Fibroblast of skin of left quadriceps (primary cell): ENCODE data around the gene CBFA2T2.

Experiments
- DNase-seq, 2 experiments: peaks; one replicate each; pipeline ENCODE4 v3.0.0-alpha.2; 2013; ENCODE audit warnings: low read depth in 2 of 2

The CBFA2T2 gene

DNA sequence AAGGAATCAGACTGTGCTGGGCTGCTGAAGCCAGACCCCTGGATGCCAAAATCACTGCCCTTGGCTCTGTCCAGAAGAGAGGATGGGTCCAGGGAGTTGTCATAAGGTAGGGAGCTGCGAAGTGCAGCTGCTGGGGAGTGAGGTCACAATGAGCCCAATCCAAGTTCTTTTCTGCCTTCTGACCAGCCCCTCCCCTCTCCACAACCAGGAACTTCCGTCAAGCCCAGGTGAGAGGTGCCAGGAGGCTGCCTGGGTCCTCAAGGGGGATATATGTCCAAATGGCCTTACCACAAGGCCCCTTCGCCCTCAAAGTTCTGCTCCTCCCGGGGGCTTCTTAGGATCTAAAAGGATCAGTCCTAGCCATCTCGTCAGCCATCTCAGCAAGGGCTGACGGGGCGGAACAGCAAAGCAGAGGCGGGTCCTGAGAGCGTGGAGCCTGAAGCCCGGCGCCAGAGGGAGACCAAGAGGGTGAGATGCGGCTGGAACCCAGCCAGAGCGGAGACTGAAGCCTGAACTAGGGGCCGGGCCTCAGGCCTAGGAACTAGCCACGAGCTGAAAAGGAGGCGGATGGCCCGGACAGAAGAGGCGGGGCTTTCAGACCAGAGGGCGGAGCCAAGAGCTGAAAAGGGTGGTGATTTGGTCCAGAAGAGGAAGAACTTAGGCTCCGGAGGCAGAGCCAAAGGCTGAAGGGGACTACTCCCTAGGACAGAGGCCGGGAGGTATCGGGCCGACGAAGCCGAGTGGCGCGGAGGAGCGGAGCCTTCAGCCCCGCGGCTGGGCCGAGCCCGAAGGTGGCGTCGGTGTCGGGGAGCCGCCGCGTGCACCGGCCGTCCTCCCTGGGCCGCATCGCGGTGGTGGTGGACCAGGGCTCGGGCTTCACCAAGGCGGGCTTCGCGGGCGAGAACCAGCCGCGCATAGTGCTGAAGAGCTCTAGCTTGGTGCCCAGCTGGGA, 176.7 kb downstream of the CBFA2T2 start, which contains the start of gene ACTL10:
Gene ACTL10 (plus strand): TSS at position 651 of the 952 bp plus-strand sequence. CDS start 555 bp downstream, outside the sequence.
- peak; percentile 85 to 86 for DNase-seq

- DNase-seq, result no peak
These were observed 177.4 kb downstream of the CBFA2T2 start for GRCh38 chr20:33667245-33667675.

DNA sequence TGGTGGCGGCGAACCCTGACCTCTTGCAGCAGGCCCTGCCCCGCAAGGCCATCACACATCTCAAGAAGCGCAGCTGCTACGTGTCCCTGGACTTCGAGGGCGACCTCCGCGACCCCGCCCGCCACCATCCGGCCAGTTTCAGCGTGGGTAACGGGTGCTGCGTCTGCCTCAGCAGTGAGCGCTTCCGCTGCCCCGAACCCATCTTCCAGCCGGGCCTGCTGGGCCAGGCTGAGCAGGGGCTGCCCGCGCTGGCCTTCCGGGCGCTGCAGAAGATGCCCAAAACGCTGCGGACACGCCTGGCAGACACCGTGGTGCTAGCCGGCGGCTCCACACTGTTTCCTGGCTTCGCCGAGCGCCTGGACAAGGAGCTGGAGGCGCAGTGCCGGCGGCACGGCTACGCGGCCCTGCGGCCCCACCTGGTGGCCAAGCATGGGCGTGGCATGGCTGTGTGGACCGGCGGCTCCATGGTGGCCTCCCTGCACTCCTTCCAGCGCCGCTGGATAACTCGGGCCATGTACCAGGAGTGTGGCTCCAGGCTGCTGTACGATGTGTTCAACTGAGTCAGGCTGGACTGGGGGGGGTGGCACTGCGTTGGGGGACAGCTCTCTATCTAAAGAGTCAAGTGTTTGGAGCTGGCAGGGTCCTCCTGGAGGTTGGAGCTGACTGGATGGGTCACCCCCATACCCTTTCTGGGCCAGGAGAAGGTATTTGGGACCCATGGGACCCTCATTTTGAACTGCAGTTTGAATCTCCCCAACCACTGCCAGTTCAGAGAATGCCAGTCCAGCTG, 178.0 kb downstream of the CBFA2T2 start:
- peak in 1 of 2 experiments; percentile 30 for DNase-seq

- no peak for DNase-seq
These were observed 178.7 kb downstream of the CBFA2T2 start for GRCh38 chr20:33668466-33669155.

DNA sequence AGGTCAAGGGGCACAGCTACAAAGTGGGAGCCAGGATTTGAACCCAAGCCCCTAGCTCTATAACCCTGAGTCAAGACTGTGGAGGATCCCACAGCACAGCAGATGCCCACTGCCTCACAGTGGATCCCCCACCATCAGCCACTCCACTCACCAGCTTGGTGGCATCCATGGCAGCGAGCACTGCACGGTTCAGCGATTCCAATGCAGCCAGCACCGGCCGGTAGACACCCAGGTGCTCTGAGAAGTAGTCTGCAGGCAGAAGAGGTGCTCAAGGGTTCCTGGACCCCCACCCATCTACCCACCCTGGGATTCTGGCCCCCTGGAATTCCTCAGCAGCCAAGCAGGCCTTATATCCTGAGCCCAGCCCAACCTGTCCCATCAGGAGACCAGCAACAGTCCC, 179.3 kb downstream of the CBFA2T2 start:
- DNase-seq, result no peak

DNA sequence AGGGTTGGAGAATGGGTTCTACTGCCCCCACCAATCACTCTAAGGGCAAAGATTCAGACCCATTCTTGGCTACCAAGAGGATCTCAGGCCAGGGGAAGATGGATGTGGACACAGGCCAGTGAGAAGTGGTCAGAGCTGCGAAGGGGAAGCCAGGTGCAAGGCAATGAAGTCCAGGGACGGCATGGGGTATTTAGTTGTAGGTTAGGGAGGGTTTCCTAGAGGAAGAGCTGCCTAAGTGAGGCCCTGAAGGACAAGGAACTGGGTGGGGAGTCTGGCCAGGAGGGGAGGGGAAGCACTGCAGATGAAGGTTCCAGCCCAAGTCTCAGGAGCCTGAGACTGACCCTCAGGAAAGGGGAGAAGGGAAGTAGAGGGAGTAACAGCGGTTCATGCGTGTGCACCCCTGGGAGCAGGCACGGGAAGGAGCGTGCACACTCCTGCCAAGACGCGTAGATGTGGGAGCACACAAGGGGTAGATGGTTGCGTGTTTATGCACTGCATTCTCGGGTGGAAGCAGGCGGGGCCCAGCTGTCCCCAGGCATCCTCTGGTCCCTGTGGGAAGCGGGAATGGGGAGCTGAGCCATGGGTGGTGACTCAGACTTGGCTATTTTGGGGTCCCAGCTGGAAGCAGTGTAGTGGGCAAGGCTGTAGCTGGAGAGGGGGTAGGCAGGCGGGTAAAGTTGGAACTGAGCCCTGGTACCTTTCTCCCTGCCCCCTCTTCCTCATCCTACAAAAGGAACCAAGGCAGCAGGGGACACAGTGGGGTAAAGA, 180.2 kb downstream of the CBFA2T2 start:
- DNase-seq, result no peak

- no peak for DNase-seq
These were observed 181.0 kb downstream of the CBFA2T2 start for GRCh38 chr20:33670715-33671499.

- DNase-seq, result no peak
These were observed 181.8 kb downstream of the CBFA2T2 start for GRCh38 chr20:33671573-33672288.

GRCh38 chr20:33672426-33673113, 182.7 kb downstream of the CBFA2T2 start:
- no peak for DNase-seq

DNA sequence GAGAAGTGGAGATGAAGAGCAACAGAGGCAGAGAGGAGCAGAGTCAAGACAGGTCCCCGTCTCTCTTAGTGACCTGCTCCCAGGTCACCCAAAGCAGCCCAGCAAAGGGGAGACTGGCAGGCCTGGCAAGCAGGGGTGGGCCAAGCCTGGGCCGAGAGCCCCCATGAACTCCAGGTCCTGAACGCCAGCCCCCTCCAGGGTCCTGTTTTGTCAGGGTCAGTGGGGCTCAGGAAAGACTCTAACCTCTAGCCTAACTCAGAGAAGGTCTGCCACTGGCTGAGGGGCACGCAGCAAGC, 183.2 kb downstream of the CBFA2T2 start:
- DNase-seq, result no peak

DNA sequence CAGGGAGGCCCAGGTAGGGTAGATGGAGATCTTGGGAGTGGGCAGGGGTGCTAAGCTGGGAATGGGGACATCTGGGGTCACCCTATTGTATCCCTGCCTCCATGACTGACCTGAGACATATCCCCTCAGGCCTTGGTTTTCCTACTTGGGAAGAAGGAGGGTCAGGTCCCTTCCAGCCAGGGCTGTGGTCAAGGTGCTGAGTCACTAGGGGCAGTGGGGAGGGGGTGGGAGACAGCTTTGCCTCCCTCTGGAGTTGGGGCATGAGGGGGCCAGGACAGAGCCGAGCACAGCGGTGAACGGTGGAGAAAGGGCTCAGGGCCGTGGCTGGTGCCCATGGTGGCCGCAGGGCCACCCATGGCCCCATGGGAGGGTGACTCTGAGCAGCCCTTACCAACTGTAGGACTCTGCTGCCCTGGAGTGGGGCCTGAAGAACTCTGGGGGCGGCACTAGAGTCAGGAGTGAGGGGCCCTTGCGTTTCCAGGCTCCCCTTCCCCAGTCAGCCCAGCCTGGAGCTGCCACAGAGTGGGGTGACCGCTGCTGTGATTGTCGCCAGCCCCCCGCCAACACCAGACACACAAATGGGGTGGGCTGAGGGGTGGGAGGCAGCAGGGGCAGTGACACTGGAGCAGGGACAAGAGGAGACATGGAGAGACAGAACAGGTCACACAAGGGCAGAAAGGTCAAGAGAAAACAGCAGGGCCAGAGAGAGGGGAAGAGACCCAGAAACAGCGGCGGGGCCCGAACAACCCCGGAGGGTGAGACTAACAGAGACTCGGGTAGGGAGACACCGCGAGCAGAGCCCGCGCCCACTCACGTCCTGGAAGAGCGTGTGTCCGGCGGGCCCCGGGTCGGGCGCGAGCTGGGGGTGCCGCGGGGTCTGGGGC, 183.8 kb downstream of the CBFA2T2 start:
- DNase-seq, result no peak

- peak; percentile 41 to 49 for DNase-seq
These were observed 184.6 kb downstream of the CBFA2T2 start, which contains the start of gene NECAB3 for GRCh38 chr20:33674294-33675135. Gene NECAB3, minus strand, starts transcription at chr20:33674428. Its CDS starts 76 bp downstream, at chr20:33674352.

- no peak for DNase-seq
These were observed 185.5 kb downstream of the CBFA2T2 start for GRCh38 chr20:33675136-33675959.

DNA sequence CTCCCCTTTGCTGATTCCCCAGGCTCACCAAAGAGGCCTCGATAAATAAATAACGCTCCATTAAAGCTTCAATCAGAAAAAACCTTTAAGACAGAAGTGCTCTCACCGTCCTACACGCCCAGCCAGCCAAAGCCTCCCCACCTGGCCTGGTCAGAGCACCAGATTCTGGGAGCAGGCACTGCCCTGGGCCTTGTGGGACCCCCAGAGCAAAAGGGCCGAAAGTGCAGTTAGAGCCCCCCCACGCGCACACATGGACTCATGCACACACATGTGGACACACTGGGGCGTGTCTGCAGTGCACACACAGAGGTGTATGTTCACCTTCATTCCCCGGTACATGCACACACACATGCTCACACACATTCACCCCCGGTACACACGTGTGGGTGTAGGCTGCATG, 186.2 kb downstream of the CBFA2T2 start:
- no peak for DNase-seq

DNA sequence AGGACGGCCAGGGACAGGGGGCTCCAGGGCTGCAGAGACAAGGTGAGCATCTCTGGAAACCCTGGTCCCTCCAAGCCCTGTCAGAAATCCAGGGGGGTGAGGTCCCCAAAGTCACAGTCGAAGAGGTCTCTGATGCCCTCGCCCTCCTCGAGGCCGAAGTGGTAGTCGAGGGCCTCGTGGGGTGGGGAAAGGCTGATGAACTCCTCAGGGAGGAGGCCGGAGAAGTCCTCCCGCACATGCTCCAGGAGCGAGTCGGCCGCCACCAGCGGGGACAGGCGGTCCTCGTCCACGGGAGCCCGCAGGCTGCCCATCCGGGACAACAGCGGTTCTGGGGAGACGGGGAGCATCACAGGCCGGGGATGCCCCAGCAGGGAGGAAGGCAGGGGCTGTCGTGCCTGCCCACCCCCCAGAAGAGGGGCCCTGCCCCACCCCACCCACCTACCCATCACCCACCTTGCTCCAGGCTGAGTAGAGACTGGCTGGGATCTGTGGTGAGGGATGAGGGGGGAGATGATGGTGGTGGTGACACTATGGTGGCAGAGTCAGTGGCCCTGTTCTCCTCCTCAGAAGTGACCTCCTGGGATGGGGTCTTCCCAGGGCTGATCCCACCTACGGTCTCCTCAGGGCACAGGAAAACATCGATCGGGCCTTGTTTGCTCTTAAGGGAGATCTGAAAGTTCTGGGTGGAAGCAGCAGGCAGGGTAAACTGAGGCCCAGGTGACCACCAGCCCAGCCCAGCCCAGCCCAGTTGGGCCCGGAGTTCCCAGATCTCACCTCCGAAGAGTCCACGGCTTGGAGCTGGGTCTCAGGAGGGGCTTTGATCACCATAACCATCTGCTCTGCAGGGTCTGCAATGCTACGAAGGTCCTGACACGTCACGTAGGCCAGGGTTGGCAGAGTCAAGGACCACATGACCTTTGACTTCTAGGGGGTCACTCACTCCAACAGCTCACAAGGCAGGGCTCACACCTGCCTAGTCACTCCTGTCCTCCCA, 187.1 kb downstream of the CBFA2T2 start:
- DNase-seq, result no peak
